MM.1S (cell line): ENCODE data around the gene TMEM191B.
"Not testable (repeated sequence)": the region's sequence is repeated elsewhere in the genome, so short reads cannot be mapped to it uniquely, and the experiment has no call there.

Experiments used
- DNase-seq: peaks from one replicate; pipeline ENCODE4 v3.0.0-alpha.2; 2015
- H2AFZ ChIP-seq: fragments of 300-600 bp; sonication (generic); 2 replicates; pipeline ENCODE4 v1.6.0; 2016; ENCODE audit warnings: antibody characterized with exemption, low read length
- H3F3A ChIP-seq: fragments of 300-600 bp; sonication (generic); 2 replicates; pipeline ENCODE4 v1.6.1; 2016; ENCODE audit warnings: mild to moderate bottlenecking, antibody characterized with exemption, low read length, moderate library complexity, mixed read lengths; ENCODE audit not compliant: insufficient read depth
- H3K27ac ChIP-seq: fragments of 300-600 bp; sonication (generic); 2 replicates; pipeline ENCODE4 v1.5.1; 2016; ENCODE audit warnings: mild to moderate bottlenecking, low read length
- H3K27me3 ChIP-seq: fragments of 300-600 bp; sonication (generic); replicated peaks from 2 replicates; pipeline ENCODE4 v1.6.0; 2016; ENCODE audit warnings: low read length; ENCODE audit not compliant: insufficient read depth
- H3K36me3 ChIP-seq: fragments of 300-600 bp; sonication (generic); replicated peaks from 2 replicates; pipeline ENCODE4 v1.6.1; 2016; ENCODE audit warnings: mild to moderate bottlenecking, low read length, mixed read lengths; ENCODE audit not compliant: insufficient read depth
- H3K4me1 ChIP-seq: fragments of 300-600 bp; sonication (generic); 2 replicates; pipeline ENCODE4 v1.6.1; 2016; ENCODE audit warnings: low read length, mixed read lengths
- H3K4me2 ChIP-seq: fragments of 300-600 bp; sonication (generic); 2 replicates; pipeline ENCODE4 v1.6.0; 2016; ENCODE audit warnings: low read depth, low read length
- H3K4me3 ChIP-seq: fragments of 300-600 bp; sonication (generic); 2 replicates; pipeline ENCODE4 v1.5.1; 2016; ENCODE audit warnings: low read length, mixed read lengths
- H3K79me2 ChIP-seq: fragments of 300-600 bp; sonication (generic); 2 replicates; pipeline ENCODE4 v1.6.1; 2016; ENCODE audit warnings: mixed run types, low read length, mixed read lengths
- H3K9ac ChIP-seq: fragments of 300-600 bp; sonication (generic); 2 replicates; pipeline ENCODE4 v1.6.1; 2016; ENCODE audit warnings: low read length, mixed read lengths
- H3K9me2 ChIP-seq: fragments of 300-600 bp; sonication (generic); replicated peaks from 2 replicates; pipeline ENCODE4 v1.6.1; 2016; ENCODE audit warnings: mild to moderate bottlenecking, low read length, mixed read lengths; ENCODE audit not compliant: insufficient read depth
- H3K9me3 ChIP-seq: fragments of 300-600 bp; sonication (generic); replicated peaks from 2 replicates; pipeline ENCODE4 v1.6.1; 2016; ENCODE audit warnings: mild to moderate bottlenecking, low read length, mixed read lengths; ENCODE audit not compliant: insufficient read depth
- H4K20me1 ChIP-seq: fragments of 300-600 bp; sonication (generic); 2 replicates; pipeline ENCODE4 v1.6.1; 2016; ENCODE audit warnings: mild to moderate bottlenecking, low read length, moderate library complexity, mixed read lengths; ENCODE audit not compliant: insufficient read depth

The TMEM191B gene

GRCh38 chr22:18528597-18529415, 1.2 kb downstream of the TMEM191B start:
- not testable (repeated sequence) for H3K27me3 ChIP-seq, H3F3A ChIP-seq, H3K36me3 ChIP-seq, H3K79me2 ChIP-seq, H2AFZ ChIP-seq, H3K4me1 ChIP-seq, H3K9me3 ChIP-seq, H4K20me1 ChIP-seq, H3K4me3 ChIP-seq, H3K4me2 ChIP-seq, H3K9ac ChIP-seq, H3K9me2 ChIP-seq
- DNase-seq, result peak; percentile 76
- peak overlapping the region; percentile 43; the same call in 1 of the 2 replicates for H3K27ac ChIP-seq

- H2AFZ ChIP-seq, DNase-seq, H3K27ac ChIP-seq, H3K79me2 ChIP-seq, H3K9ac ChIP-seq, H3K9me2 ChIP-seq, H3K4me3 ChIP-seq, H4K20me1 ChIP-seq, H3K4me1 ChIP-seq, H3K9me3 ChIP-seq, H3K36me3 ChIP-seq, H3F3A ChIP-seq, H3K4me2 ChIP-seq, H3K27me3 ChIP-seq: not testable (repeated sequence)
Measured at GRCh38 chr22:18529416-18530145, 2.0 kb downstream of the TMEM191B start.

- not testable (repeated sequence) for H3K4me2 ChIP-seq, H3K27me3 ChIP-seq, H3K4me1 ChIP-seq, H3K36me3 ChIP-seq, DNase-seq, H3K9ac ChIP-seq, H3K9me3 ChIP-seq, H3K79me2 ChIP-seq, H3K4me3 ChIP-seq, H2AFZ ChIP-seq, H3K27ac ChIP-seq, H3K9me2 ChIP-seq, H3F3A ChIP-seq, H4K20me1 ChIP-seq
Measured at GRCh38 chr22:18533633-18534032, 6.0 kb downstream of the TMEM191B start.

- H3K9ac ChIP-seq, H2AFZ ChIP-seq, H4K20me1 ChIP-seq, H3K36me3 ChIP-seq, H3K4me2 ChIP-seq, DNase-seq, H3K4me3 ChIP-seq, H3K79me2 ChIP-seq, H3K9me3 ChIP-seq, H3K27ac ChIP-seq, H3K27me3 ChIP-seq, H3F3A ChIP-seq, H3K9me2 ChIP-seq, H3K4me1 ChIP-seq: not testable (repeated sequence)
Measured at GRCh38 chr22:18534315-18534714, 6.7 kb downstream of the TMEM191B start.

GRCh38 chr22:18539994-18540393, 12.4 kb downstream of the TMEM191B start:
- H3K4me1 ChIP-seq, H3K27ac ChIP-seq, H3K27me3 ChIP-seq, H3K36me3 ChIP-seq, H4K20me1 ChIP-seq, H3K9ac ChIP-seq, H3K4me2 ChIP-seq, H3F3A ChIP-seq, DNase-seq, H3K9me3 ChIP-seq, H2AFZ ChIP-seq, H3K79me2 ChIP-seq, H3K9me2 ChIP-seq, H3K4me3 ChIP-seq: not testable (repeated sequence)

- not testable (repeated sequence) for H3F3A ChIP-seq, H3K9ac ChIP-seq, H3K4me3 ChIP-seq, H3K4me2 ChIP-seq, H4K20me1 ChIP-seq, H3K4me1 ChIP-seq, DNase-seq, H3K27ac ChIP-seq, H3K79me2 ChIP-seq, H3K9me3 ChIP-seq, H2AFZ ChIP-seq, H3K27me3 ChIP-seq, H3K36me3 ChIP-seq, H3K9me2 ChIP-seq
Measured at GRCh38 chr22:18543400-18543799, 15.8 kb downstream of the TMEM191B start.

- H3K27ac ChIP-seq, DNase-seq, H3K4me2 ChIP-seq, H3K27me3 ChIP-seq, H3K4me1 ChIP-seq, H3K9ac ChIP-seq, H4K20me1 ChIP-seq, H3K4me3 ChIP-seq, H3K9me2 ChIP-seq, H3K36me3 ChIP-seq, H2AFZ ChIP-seq, H3K9me3 ChIP-seq, H3K79me2 ChIP-seq, H3F3A ChIP-seq: not testable (repeated sequence)
Measured at GRCh38 chr22:18544615-18545014, 17.0 kb downstream of the TMEM191B start.
